Measurements from ENCODE around the gene PCNT. TPM values are rescaled to one million over a fixed set of nuclear protein-coding genes. Genes with fewer than 3 reads are reported as not detected.

PCNT gene
- total and polyA plus RNA-seq, 2 of the 8 experiments (the other 6 are each of a cell fraction or from before 2014, with no cell fraction given) = 9.9 to 45.1 TPM

DNA sequence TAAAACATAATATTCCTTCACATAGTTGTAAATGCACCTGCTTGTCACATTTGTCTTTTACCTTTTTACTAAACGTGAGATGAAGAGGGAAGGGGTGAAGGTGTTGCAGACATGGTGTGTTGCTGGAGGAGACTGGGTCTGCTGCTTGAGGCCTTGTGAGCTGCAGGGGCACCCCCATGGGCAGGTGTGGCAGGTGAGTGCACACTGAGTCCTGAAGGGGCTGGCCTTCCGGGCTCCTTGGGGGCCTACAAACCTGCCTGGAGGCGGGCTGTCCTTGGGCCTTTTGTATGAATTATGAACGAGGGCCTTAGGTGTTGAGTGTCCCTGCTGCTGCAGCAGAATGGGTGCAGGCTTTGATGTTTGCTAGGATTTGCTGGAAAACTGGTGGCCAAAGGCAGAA lies 3.8 kb downstream of the PCNT start:
- Histone ChIP-seq H3K9me3 (ENCODE audit: insufficient read depth in 2 of 2, low read depth in 1 of 2, low read length in 1 of 2) (no peaks in the 10 kb centered on the region), H3K23me2 (ENCODE audit: low read depth, low read length) (peaks cover 7% of the 10 kb centered on the region), H3K4me2 (ENCODE audit: insufficient read depth in 1 of 2, low read depth in 2 of 2, low read length in 2 of 2) (no peak overlapping the region), H3K79me2 (ENCODE audit: control insufficient read depth in 1 of 2, insufficient read depth in 2 of 2, low read length in 2 of 2) (peaks cover 2 to 56% of the 10 kb centered on the region in 2 experiments), H3K23ac (ENCODE audit: insufficient read length) (no peak overlapping the region), H4K91ac (replicated peaks; ENCODE audit: insufficient read length, low read length) (no peak overlapping the region), H3K27me3 (replicated peaks in 1 of 4; ENCODE audit: control insufficient read depth in 3 of 4, extremely low read depth in 1 of 4, insufficient read depth in 3 of 4, low read length in 3 of 4) (no peaks in the 10 kb centered on the region), H3K4ac (replicated peaks; ENCODE audit: insufficient read length, low read depth, low read length) (no peak overlapping the region), H3K9ac (replicated peaks in 1 of 4; ENCODE audit: extremely low read depth in 1 of 4, low read depth in 3 of 4, low read length in 3 of 4) (no peak overlapping the region), H3K56ac (replicated peaks; ENCODE audit: insufficient read length, low read depth, low read length) (no peak overlapping the region), H4K8ac (ENCODE audit: extremely low read depth, insufficient read depth, low read length) (no peak overlapping the region), H3K18ac (ENCODE audit: extremely low read depth, low read length) (no peak overlapping the region), H4K5ac (ENCODE audit: insufficient read length, low read depth, low read length) (no peak overlapping the region), H3K79me1 (ENCODE audit: low read depth, low read length) (peaks cover 10% of the 10 kb centered on the region), H2BK12ac (ENCODE audit: low read depth, low read length) (no peak overlapping the region), H4K20me1 (replicated peaks in 1 of 2; ENCODE audit: control insufficient read depth in 1 of 2, insufficient read depth in 2 of 2, low read length in 2 of 2) (peaks cover 0 to 8% of the 10 kb centered on the region in 2 experiments), H2BK120ac (replicated peaks; ENCODE audit: low read depth, low read length) (no peak overlapping the region), H2AK5ac (ENCODE audit: low read depth, low read length) (no peak overlapping the region), H2BK15ac (ENCODE audit: low read length) (no peak overlapping the region), H3K27ac (ENCODE audit: low read depth, low read length) (no peak overlapping the region), H3K36me3 (ENCODE audit: control insufficient read depth in 2 of 4, insufficient read depth in 4 of 4, low read length in 3 of 4) (peaks cover 2 to 25% (median 13%) of the 10 kb centered on the region in 4 experiments; a peak in 6 of 8 replicates), H2BK5ac (ENCODE audit: low read depth, low read length) (no peak overlapping the region), H3K14ac (ENCODE audit: insufficient read length) (no peak overlapping the region), H3K4me3 (ENCODE audit: extremely low read depth in 1 of 4, insufficient read depth in 2 of 4, low read depth in 3 of 4, low read length in 4 of 4) (no peak overlapping the region), H2AFZ (ENCODE audit: low read length) (no peak overlapping the region), H2BK20ac (ENCODE audit: low read length) (no peak overlapping the region), H3K4me1 (replicated peaks in 1 of 4; ENCODE audit: control insufficient read depth in 3 of 4, insufficient read depth in 4 of 4, low read length in 3 of 4) (no peaks in the 10 kb centered on the region; a peak in 4 of 7 replicates)
- POLR2A ChIA-PET (ENCODE audit: partially characterized antibody) = no interaction called here
- no peak for FAIRE-seq
- CTCF ChIA-PET (ENCODE audit: partially characterized antibody) = no interaction called here
- 88% methylated on average over 4 of the region's 4 CpGs; no CpG with 5 or more reads in 1 of the 2 experiments for WGBS, 2 experiments (ENCODE audit: extremely low coverage in 1 of 2, insufficient coverage in 1 of 2, insufficient read length in 1 of 2, insufficient replicate concordance in 2 of 2, low coverage in 1 of 2, low lambda C conversion rate in 2 of 2, missing lambda C conversion rate in 1 of 2)
- TF ChIP-seq RNF2 (IDR thresholded peaks at IDR 0.05; ENCODE audit: borderline replicate concordance, low read depth, low read length, missing control alignments, poor library complexity, severe bottlenecking) (no peak), POLR2A (IDR thresholded peaks at IDR 0.05; ENCODE audit: control extremely low read depth in 1 of 2, low read depth in 2 of 2, low read length in 2 of 2) (no peak), NRF1 (IDR thresholded peaks at IDR 0.05; ENCODE audit: low read depth, low read length) (no peak), HDAC2 (IDR thresholded peaks at IDR 0.05; ENCODE audit: borderline replicate concordance in 1 of 2, low read depth in 2 of 2, low read length in 2 of 2) (no peak), SIN3A (conservative IDR thresholded peaks at IDR 0.05 in 1 of 2, IDR thresholded peaks at IDR 0.05 in 1 of 2; ENCODE audit: low read depth in 1 of 2, low read length in 2 of 2) (no peak), PHF8 (conservative IDR thresholded peaks at IDR 0.05; ENCODE audit: low read depth, low read length) (no peak), RXRA (IDR thresholded peaks at IDR 0.05; ENCODE audit: insufficient read depth, low read depth, low read length) (no peak), EP300 (IDR thresholded peaks at IDR 0.05; ENCODE audit: borderline replicate concordance in 1 of 2, low read depth in 2 of 2, low read length in 2 of 2) (no peak)
- TF ChIP-seq, protein P1, sequence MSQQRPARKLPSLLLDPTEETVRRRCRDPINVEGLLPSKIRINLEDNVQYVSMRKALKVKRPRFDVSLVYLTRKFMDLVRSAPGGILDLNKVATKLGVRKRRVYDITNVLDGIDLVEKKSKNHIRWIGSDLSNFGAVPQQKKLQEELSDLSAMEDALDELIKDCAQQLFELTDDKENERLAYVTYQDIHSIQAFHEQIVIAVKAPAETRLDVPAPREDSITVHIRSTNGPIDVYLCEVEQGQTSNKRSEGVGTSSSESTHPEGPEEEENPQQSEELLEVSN (IDR thresholded peaks at IDR 0.05) = no peak
- no peak for DNase-seq (ENCODE audit: low read depth in 1 of 2, low spot score in 2 of 2)
